ENCODE results near the gene HES7.

The HES7 gene

DNA sequence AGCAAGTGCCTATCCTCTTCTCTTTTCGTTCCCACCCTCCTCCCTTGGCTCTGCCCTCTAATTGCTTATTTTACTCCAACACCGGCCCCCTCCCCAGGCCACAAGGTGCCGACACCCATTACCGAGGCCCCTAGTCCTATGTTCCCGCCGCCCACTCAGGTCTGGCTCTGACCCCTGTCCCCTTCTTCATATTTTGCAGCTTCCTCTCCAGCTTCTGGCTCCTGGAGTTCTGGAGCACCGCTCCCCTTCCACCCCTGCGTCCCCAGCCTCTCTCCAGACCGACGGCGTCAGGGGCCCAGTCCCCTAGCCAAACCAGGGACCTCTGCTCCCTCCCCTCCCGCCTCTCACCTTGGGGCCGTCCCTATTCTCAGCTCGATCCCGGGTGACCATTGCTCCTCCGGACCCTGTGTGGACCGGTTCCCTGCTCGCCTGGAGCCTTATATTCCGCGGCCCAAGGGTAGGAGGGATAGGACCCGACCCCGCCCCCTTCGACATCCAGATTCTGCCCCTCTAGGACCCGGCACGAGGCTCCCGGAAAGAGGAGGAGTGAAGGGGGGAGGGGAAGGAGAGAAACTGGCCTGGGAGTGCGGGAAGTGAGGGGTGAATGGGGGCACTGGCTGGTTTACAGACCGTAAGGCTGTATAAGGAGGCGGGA is at the start of gene HES7:
HES7 (minus strand) TSS at position 412 of the 655 bp plus-strand sequence; CDS start at position 390, 22 bp downstream.
- peak; percentile 81 for DNase-seq

DNA sequence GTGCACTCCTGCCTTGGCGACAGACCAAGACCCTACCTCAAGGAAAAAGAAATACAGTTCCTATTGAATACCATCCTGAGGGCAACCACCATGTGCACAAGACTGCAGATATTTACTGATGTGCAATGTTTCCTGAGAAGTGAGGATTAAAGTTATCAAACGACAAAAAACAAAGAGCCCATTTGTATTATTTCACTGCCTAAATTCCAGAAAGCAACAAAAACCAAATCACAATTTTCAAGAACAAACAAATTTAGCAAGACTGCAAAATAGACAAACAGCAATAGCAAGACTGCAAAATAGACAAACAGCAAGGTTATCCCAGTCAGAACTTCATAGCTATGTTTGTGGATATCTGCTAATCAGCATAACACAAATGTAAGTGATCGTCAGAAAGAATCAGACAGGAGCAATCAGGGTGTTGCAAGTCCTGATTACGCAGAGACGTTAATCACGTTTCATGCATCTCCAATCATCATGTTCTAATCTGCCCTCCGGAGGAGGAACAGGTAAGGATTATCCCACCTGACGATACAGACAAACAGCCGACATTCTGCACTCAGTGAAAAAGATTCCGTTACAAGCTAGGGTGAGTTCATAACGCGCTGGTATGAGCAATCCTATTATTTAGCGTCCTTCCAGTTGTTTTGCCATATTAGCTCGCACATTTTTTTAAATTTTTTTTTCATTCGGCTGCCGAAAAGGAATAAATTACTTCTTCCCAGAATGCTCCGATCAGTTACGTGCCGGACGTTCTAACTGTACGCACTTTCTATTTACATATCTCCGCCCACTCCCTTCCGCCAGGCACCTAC is 49.4 kb upstream of the HES7 start:
- DNase-seq = peak; percentile 98

DNA sequence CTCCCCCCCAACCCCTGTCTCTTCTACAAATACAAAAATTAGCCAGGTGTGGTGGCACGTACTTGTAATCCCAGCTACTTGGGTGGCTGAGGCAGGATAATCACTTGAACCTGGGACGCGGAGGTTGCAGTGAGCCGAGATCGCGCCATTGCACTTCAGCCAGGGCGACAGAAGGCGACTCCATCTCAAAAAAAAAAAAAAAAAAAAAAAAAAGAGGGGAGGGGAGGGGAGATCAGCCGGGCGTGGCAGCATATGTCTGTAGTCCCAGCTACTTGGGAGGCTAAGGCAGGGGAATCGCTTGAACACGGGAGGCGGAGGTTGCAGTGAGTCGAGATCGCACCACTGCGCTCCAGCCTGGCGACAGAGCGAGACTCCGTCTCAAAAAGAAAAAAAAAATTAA is 46.3 kb upstream of the HES7 start:
- peak; percentile 51 for DNase-seq

DNA sequence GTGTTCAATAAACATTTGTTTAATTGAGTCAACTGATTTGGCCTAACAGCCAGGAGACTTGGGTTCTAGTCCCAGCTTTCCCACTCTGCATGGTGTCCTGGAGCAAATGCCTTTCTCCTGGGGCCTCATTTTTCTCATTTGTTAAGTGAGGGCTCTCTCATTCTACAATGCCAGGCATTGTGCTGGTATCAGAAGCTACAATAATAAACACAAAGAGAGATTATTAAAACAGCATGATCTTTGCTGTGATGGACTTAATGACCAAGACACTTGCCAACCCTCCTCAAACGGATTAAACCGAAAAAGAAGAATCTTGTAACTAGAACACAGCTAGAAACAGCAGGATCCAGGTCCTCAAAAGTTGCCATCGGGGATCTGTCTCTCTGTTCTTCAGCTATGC is 43.6 kb upstream of the HES7 start:
- no peak for DNase-seq

DNA sequence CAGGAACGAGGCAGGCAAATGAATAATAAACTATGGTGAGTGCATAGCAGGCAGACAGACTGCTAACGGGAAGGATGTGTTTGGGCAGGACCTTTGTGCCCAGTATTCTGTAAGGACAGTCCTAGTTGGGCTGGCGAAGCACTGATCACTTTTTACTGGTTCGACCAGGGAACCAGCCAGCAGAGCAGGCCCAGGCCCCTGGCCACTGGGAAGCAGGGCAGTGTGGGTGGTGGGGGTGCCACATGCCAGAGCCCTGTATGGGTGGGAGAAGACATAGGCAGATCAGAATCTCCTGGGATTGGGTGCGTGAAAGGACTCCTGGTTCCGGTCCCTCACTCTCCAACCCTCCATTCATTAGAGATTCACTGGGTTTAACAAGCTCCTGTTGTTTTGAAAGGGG is 42.8 kb upstream of the HES7 start:
- no peak for DNase-seq

DNA sequence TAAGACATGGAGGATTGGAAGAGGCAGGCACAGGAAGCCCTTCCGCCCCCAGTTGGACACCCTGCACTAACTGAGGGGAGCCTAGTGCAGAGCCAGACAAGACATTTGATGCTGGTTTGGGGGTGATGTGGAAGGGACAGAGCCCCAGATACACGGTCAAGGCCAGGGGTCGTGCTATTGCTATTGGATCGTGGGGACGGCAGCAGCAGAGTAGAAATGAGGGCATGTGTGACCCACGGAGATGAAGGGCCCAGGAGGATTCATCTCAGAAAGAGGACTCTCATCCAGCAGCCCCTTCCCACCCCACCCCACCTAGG is 40.9 kb upstream of the HES7 start:
- no peak for DNase-seq

DNA sequence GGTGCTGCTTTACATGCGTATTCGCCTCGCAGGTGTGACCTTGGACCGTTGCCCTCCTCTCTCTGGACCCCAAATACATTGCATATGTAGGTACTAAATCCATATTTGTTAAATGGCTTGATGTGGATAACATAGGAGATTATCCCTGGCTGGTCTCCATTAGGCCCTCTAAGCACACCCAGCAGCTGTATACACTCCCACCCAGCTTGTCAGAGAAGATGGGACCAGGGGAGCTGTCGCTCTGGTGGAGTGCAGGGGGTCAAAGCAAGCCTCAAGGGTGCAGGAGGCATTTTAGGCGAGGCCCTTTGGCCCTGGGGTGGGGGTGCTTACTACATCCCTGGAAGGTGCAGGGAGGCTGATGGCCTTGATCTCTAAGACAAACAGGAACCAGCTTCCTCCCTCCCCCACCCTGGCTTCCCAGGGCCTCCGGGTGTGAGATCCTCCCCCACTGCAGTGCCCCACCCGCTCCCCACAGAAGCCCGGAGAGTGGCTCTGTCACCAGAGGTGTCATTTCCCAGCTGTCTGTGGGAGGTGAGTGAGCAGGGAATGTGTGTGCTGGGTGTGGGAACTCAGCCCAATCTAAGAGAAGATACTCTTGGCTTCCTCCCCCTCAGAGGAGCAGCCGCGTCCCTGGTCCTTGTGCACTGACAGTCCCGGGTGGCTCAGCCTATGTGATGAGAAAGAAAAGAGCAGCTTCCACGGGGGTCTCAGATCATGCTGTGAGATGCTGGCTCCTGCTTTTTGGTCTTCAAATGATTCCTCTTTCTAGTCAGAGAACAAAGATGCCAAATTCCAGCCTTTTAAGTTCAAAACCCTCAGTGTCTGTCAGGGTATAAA is 40.3 kb upstream of the HES7 start:
- peak; percentile 88 for DNase-seq

DNA sequence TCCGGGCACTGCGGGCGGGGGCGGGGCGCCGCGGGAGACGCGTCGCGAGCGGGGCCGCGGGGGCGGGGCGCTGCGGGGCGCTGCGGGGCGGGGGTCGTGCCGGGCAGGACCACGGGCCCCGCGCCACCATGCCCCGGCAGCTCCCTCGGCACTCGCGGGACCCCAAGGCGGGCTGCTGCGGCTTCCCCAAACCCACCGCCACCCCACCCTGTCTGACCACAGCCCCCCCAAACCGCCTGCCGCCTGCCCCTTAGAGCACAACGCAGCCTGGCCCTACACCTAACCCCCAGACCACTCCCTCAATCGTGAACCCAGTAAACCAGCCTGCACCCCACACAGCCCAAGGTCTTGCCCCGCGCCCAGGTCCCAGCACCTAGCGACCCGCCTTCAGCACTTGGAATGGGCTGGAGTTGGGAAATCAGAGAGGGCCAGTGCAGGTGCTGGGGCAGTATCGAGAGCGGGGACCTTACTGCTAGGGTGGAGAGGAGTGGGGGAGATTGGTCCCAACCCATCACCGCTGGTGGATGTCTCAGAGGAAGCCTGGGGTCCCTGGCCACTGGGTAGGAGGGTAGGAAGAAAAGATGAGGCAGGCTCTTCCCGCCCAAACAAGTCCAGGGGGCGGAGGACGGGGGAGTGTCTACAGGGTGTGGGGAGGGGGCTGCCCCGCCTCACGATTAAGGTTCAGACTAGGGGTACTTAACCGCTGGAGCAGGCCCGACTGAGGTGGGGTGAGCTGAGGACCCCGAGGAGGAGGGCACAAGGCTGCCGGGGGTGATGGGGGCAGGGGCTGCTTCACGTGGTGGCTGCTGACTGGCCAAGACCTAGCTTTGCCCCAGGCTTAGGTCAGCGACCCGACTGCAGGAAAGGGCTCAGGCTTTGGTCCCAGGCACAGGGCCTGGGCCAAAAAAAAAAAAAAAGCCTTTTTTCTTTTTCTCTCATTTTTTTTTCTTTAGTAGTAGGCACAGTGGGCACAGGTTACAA is 39.4 kb upstream of the HES7 start:
- peak; percentile 74 for DNase-seq

DNA sequence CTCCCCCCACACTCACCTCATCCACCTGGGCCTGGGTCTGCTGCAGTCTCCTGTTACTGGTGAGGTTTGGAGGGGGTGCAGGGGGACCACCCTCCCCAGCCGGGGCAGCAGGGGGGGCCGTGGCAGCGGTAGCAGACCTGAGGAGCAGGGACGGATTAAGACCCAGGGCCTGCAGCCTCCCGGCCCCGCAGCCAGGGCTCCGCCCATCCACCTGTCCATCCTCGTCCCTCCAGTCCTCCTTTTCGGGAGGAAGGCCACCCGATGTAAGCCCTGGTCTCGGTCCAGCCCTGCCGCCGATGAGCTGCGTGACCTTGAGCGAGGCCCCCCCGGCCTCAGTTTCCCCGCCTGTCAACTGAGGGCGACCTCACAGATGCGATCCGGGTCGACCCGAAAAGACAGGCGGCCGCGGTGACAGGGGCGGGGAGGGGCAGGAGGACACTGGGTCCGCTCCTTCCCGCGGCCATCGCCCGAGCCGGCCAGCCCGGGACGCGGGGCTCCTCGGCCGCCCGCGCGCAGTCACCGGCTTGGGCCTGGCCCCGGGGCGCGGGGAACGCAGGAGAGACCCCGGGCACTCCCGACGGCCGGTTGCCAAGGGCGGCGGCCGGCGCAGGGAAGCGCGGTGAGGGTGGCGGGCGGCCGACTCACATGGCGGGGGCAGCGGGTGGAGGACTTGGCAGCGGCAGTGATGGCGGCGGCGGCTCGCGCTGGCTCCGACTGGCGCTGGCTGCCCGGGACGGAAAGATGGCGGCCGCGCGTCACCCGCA is 38.5 kb upstream of the HES7 start, which contains the start of gene VAMP2:
VAMP2 (minus strand) TSS at position 716 of the 764 bp plus-strand sequence; CDS start at position 647, 69 bp downstream.
- DNase-seq = peak; percentile 92

DNA sequence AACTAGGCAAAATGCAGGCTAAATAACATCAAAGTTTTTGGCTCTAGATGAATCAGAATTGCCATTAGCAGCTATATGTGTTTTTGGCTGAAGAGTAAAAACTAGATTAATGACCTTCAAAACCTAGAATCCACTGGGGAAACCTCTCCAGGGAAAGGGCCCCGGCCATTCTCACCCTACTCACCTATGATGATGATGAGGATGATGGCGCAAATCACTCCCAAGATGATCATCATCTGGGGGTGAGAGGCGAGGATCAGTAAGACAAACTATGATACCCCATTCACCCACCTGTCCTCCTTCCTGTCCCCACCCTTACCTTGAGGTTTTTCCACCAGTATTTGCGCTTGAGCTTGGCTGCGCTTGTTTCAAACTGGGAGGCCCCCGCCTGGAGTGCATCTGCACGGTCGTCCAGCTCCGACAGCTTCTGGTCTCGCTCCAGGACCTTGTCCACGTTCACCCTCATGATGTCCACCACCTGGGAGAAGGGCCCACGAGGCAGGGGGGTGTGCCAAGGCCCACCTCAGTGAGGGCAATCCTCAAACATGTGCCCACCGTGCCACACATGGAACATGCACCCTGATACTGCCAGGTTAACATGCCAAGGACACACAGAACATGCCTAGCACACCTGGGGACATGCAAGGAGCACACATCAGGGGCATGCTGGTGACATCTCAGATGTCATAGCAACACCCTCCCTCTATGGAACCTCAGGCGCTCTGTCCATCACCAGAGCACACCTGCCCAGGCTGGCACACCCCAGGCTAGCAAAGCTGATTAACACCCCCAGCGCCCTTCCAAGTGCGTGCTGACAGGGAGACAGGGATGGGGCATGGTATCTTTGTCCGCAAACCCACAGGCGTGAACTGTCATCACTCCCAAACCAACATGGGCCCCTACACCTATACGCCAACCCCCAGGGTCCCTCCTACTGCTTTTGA is 37.7 kb upstream of the HES7 start:
- peak; percentile 51 for DNase-seq

DNA sequence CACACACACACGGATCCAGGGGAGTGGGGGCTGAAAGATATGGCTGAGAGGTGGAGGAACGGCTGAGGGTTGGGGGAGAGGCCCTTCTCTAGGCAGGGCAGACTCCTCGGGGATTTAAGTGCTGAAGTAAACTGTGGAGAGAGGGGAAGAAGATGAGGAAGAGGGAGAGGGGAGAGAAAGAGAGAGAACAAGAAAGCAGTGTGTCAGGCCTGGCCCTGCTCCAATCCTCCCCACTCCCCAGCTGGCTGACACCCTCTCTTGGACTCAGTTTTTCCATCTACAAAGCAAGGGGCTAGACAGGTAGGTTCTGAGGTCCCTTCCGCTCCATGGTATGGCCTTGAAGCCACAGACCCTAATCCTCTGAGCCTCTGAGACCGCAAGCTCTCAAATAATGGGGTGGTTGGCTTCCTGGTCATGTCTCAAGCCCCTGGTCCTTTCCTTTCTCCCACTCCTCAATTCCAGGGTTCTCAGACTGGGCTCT is 36.9 kb upstream of the HES7 start:
- DNase-seq = no peak

DNA sequence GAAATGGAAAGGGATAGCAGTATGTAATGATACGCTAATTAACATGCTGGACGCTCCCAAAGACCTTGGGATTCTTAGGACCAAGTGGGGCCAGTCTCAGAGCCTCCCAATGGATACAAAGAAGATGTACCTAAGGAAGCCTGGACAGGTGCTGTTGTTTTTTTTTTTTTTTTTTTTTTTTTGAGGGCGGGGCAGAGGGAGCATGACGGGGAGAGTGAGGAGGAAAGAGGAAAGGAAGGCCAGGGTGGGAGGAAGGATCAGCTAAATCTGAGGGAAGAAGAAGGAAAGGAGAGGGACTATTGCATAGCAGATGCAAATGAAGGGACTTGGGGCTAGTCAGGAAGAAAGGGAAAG is 36.3 kb upstream of the HES7 start:
- peak; percentile 62 for DNase-seq

DNA sequence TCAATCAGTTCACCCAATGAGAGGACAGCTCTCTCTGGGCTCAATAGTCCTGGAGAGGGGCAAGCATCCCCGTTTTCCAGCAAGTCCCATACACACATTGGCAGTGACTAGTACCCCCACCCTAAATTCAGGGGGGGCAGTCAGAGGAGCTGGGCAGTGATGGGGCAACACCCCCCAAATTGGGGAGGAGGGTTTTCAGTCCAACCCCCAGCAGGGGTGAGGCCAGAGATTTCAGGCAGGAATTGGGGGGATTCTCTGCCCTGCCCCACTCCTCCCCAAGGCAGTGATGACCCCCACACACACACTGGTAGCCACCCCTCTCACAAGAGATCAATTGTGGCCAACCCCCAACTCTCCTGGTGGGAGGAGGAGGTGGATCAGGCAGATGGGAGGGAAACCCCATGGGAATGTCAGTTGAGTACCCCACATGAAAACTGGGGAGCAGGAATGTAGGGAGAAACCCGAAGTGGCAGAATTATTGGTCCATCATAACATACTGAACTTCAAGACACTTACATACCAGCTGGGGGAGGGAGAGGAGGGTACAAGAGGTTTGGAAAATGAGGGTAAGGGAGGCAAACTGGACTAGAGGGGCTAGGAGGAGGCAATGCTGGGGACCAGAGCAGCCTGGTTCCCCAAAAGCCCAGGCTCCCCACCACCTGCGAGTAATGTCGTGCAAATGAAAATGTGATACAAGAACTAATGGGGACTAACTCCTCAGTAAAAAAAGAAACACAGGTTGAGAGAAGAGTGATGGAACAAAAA is 35.7 kb upstream of the HES7 start:
- no peak for DNase-seq

DNA sequence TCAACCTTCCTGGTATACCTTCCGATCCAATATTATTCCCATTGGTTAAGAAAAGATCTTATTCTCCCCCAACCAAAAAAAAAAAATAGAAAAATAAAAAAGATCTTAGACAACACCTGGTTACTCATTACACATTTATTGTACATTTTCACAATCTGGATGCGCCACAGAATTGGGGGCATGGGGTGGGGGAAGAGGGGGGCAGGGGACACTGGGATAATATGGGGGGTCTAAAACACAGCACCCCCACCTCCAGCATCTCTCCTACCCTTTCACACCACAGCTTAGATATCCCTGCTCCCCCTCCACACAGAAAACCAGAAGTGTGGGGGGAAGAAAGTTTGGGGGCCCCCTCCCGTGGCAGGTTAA is 35.1 kb upstream of the HES7 start:
- no peak for DNase-seq

DNA sequence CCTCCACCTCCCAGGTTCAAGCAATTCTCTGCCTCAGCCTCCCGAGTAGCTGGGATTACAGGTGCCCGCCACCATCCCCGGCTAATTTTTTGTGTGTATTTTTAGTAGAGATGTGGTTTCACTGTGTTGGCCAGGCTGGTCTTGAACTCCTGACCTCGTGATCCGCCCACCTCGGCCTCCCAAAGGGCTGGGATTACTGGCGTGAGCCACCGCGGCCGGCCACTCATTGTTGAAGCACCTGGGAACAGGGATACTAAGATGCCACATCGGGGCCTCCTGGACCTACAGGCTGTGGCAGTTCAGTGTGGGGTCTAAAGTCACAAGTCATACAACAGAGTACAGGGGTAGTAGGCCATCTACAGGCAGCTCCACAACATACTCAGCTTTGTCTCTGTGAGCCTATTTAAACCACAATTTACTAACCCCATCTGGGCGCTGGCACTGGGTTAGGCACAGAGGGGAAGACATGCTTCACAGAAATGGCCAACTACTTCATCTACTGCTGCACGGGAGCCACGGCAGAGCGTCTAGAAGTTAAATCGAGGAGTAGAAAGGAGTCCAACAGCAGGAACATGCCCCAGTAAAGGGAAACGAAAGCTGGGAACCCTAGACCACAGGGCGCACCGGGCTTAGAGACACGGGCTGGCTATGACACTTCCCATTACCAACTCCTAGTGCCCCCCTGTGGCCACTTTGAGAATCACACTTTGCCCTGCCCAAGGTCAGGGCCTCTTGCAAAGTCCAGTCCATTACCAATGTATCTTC is 34.5 kb upstream of the HES7 start:
- peak; percentile 96 for DNase-seq

DNA sequence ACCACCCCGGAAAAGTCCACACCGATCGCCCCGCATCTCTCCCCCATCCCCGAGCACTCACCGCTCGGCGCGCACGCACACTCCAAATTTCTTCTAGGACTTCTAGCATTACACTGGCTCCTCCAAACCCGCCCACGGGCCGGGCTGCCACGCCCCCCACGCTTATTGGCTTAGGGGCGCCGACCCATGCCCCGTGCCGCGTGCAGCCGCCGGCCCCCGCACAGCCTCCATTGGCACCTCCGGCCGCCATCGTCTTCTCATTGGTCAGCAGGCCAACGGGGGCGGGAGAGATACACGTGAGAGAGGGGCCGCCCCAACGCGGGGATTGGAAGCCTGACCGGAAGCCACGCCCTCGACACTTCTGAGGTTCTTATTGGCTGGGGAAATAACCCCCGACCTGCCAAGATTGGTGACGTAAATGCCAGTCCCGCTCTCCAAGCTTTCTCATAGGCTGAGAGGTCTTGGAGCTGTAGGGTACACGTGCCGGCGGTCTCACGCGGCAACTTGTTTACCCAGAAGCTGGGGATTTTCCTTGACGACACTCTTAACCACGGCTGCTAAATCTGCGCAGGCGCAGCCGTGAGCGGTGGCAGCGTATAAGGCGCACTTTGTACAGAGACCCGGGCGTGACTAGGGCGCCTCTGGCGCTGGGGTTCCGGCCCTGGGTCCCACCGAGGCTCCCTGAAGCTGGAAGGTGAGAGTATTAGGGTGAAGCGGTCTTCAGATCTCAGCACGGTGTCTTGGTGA is 32.5 kb upstream of the HES7 start:
- DNase-seq = peak; percentile 100

DNA sequence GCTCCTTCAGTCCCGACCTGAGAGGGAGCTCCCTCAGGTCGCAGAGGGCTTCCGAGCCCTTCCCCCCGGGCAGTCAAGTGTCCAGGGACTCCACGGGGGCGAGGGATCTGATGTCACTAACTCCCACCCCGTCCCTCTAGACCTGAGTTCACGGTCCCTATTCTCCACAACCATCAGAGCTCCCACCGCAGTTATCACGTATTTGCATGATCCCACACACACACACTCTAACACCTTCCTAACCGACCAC is 32.0 kb upstream of the HES7 start:
- no peak for DNase-seq

DNA sequence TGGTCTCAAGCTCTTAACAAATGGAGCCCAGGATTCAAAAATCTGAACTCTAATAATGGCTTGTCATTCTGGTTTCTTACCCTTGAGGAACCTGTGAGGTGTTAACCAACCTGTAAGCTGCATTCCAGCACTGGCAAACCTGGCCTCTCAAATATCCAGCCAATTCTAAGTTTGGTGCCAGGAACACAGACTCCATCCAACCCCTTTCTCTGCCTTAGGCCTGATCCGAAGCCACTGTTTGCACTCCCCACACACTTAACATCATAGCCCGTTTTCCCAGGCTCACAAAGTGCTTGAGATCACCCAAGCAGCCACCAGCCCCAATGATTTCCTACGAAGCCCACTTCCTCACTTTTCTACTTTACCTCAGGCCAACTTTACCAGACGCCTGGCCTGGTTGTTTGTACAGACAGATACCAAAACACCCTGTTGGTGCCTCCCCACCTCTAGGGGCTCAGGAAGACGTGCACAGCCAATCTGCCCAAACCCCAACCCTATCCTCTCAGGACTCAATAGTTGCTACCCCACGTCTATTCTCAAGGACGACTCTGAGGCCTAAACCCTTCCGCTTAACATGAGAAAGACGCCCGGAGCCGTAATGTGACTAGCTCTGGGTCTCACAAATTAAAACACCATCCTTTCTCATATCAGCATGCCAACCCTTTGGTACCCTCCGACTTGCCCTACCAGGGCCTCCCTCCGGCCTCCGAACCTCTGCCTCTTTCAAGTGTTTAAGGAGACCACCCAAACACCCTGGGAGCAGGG is 31.5 kb upstream of the HES7 start:
- no peak for DNase-seq
